Mammary epithelial cell (primary cell): ENCODE data around the gene DCP1B.

Source experiments
- CTCF ChIP-seq, 2 donors: IDR thresholded peaks in 1 of 2; conservative IDR thresholded peaks in 1 of 2; 2 replicates each; pipeline ENCODE4 v1.5.1; 2011 to 2012; ENCODE audit warnings: inconsistent platforms in 2 of 2, low read length in 2 of 2, mild to moderate bottlenecking in 2 of 2, control low read depth in 1 of 2, low read depth in 1 of 2; ENCODE audit not compliant: insufficient read depth in 1 of 2; ENCODE audit errors: extremely low read depth in 1 of 2
- EZH2 ChIP-seq: IDR thresholded peaks from 2 replicates; pipeline ENCODE4 v1.6.1; 2012; ENCODE audit warnings: low read length, inconsistent platforms, borderline replicate concordance

DNA sequence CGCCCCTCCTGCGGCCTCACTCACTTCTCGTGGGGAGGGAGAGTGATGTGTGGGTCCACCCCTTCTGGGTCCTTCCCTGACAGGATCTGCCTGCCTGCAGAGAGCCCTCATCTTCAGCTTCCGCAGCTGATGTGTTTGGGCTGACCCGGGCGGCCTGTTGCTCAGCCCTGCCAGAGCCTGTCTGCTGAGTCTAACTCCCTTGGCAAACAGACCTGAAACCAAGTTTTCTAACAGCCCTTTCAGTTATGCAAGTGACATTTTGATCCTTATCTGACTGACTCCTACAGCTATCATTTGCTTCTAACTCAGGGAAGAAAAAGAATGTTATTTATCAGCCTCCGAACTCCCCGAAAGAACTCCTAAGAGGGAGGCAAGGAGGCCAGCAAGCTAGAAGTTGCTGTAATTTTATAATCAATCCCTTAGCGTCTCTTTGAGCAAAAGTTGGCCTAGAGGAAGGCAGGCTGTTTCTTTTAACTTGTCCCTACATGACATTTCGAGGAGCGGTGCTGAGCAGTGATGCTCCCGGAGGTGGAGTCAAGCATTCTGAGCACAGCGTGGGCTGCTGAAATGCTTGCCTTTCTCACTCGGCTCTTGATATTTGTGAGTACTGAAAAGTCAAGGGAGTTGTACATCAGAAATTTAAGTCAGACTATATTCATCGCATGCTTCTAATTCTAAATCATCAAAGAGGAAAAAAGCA, 54.3 kb downstream of the DCP1B start:
- TF ChIP-seq CTCF (conservative IDR thresholded peaks at IDR 0.05 in 1 of 2, IDR thresholded peaks at IDR 0.05 in 1 of 2; ENCODE audit: extremely low read depth in 1 of 2, insufficient read depth in 1 of 2, low read depth in 1 of 2, low read length in 2 of 2) (no peak), EZH2 (no peak)
